A549 (cell line): Measurements from ENCODE around the gene DRD3.

Experiments used
- BHLHE40 ChIP-seq: IDR thresholded peaks from 2 replicates; pipeline ENCODE4 v1.6.1; 2012; ENCODE audit warnings: low read depth, low read length, inconsistent platforms
- CEBPB ChIP-seq, 2 experiments: fragments of >200 bp in 1 of 2; sonication (Bioruptor Twin) in 1 of 2; formaldehyde crosslinking in 1 of 2; IDR thresholded peaks; 2 replicates each; pipeline ENCODE4 v1.6.1; 2012 to 2016
- CHD2 ChIP-seq: fragments of 150-350 bp; IDR thresholded peaks from 2 replicates; pipeline ENCODE4 v1.6.1; 2014; ENCODE audit warnings: low read length; ENCODE audit not compliant: partially characterized antibody
- CTCF ChIP-seq: fragments of >200 bp; sonication (Bioruptor Twin); formaldehyde crosslinking; IDR thresholded peaks from 3 replicates; pipeline ENCODE4 v1.5.1; 2016
- EP300 ChIP-seq, 2 experiments: fragments of >200 bp; sonication (Bioruptor Twin); formaldehyde crosslinking; IDR thresholded peaks; 2 replicates in 1 of 2; 3 replicates in 1 of 2; pipeline ENCODE4 v1.6.1; 2016 to 2017
- ESRRA ChIP-seq: fragments of 150-350 bp; IDR thresholded peaks from 2 replicates; pipeline ENCODE4 v1.6.1; 2014; ENCODE audit warnings: mild to moderate bottlenecking, low read length, borderline replicate concordance
- JUN ChIP-seq, 2 experiments: fragments of >200 bp; sonication (Bioruptor Twin); formaldehyde crosslinking; IDR thresholded peaks; 2 replicates in 1 of 2; 3 replicates in 1 of 2; pipeline ENCODE4 v1.6.1; 2016 to 2017
- KDM1A ChIP-seq: fragments of 200-600 bp; sonication (generic); IDR thresholded peaks from 2 replicates; pipeline ENCODE4 v1.6.1; 2016; ENCODE audit warnings: low read depth, mild to moderate bottlenecking
- PBX3 ChIP-seq: IDR thresholded peaks from 2 replicates; pipeline ENCODE4 v1.6.1; 2012
- POLR2A ChIP-seq: IDR thresholded peaks from 2 replicates; pipeline ENCODE4 v1.6.1; 2012; ENCODE audit warnings: mild to moderate bottlenecking, low read length
- RAD21 ChIP-seq, 2 experiments: fragments of >200 bp in 1 of 2; sonication (Bioruptor Twin) in 1 of 2; formaldehyde crosslinking in 1 of 2; IDR thresholded peaks in 1 of 2; conservative IDR thresholded peaks in 1 of 2; 2 replicates in 1 of 2; 3 replicates in 1 of 2; pipeline ENCODE4 v1.6.1; 2012 to 2018; ENCODE audit warnings: inconsistent platforms in 1 of 2
- USF2 ChIP-seq: fragments of 450-650 bp; IDR thresholded peaks from 2 replicates; pipeline ENCODE4 v1.6.1; 2014; ENCODE audit warnings: antibody characterized with exemption
- ZSCAN20 ChIP-seq: fragments of 250-450 bp; sonication (Bioruptor Pico); IDR thresholded peaks from 2 replicates; pipeline ENCODE4 v1.8.0; 2022; ENCODE audit warnings: mild to moderate bottlenecking, moderate library complexity

- TF ChIP-seq CEBPB (IDR thresholded peaks at IDR 0.05) (no peak), CTCF (no peak), POLR2A (no peak), KDM1A (no peak), CHD2 (no peak), ESRRA (no peak), BHLHE40 (no peak), ZSCAN20 (CRISPR knock-in tag) (no peak), EP300 (IDR thresholded peaks at IDR 0.05) (no peak), RAD21 (conservative IDR thresholded peaks at IDR 0.05 in 1 of 2, IDR thresholded peaks at IDR 0.05 in 1 of 2) (no peak), PBX3 (no peak), USF2 (no peak), JUN (IDR thresholded peaks at IDR 0.05) (no peak)
Observed at GRCh38 chr3:114223143-114223542, 44.3 kb upstream of the DRD3 start.
